CD4-positive, alpha-beta T cell (primary cell): Measurements from ENCODE around the gene SRC. TPM values are rescaled to one million over a fixed set of nuclear protein-coding genes. Genes with fewer than 3 reads are reported as not detected.

Experiments used
- ATAC-seq: fragments of 200-7000 bp; cut with Tn5 transposase; one replicate; pipeline ENCODE4 v1.10.0; 2022; ENCODE audit warnings: mild to moderate bottlenecking; ENCODE audit not compliant: poor library complexity
- CTCF ChIA-PET: fragments of 350-600 bp; sonication (Branson Sonifier 250); formaldehyde crosslinking; loops from one replicate; lab custom pipeline; 2021; ENCODE audit warnings: antibody characterized with exemption, inconsistent platforms; lab: Charles Lee
- POLR2A ChIA-PET: fragments of 350-600 bp; sonication (Branson Sonifier 250); formaldehyde crosslinking; loops from one replicate; lab custom pipeline; 2021; ENCODE audit warnings: antibody characterized with exemption, inconsistent platforms; lab: Charles Lee
- DNase-seq, 14 experiments: peaks; one replicate each; pipeline ENCODE4 v3.0.0-alpha.2; 2013 to 2020; ENCODE audit warnings: mixed read lengths in 2 of 14
- H3K27ac ChIP-seq, 2 donors: one replicate each; pipeline versions ENCODE4 v1.5.1 to v1.7.0; 2013; ENCODE audit warnings: low read length in 2 of 2, low read depth in 1 of 2, mild to moderate bottlenecking in 1 of 2
- H3K27me3 ChIP-seq, 2 experiments: 1 replicate in 1 of 2; 2 replicates in 1 of 2; pipeline versions ENCODE4 v1.6.1 to v1.7.0; 2013; ENCODE audit warnings: low read length in 2 of 2, control low read depth in 1 of 2, mild to moderate bottlenecking in 1 of 2, moderate library complexity in 1 of 2; ENCODE audit not compliant: insufficient read depth in 2 of 2, control insufficient read depth in 1 of 2
- H3K36me3 ChIP-seq: one replicate; pipeline ENCODE4 v1.6.1; 2013; ENCODE audit warnings: low read length, control low read depth; ENCODE audit not compliant: insufficient read depth
- H3K4me1 ChIP-seq: one replicate; pipeline ENCODE4 v1.6.1; 2013; ENCODE audit warnings: low read length, control low read depth; ENCODE audit not compliant: insufficient read depth
- H3K4me3 ChIP-seq: one replicate; pipeline ENCODE4 v1.5.1; 2013; ENCODE audit warnings: mild to moderate bottlenecking, low read length, moderate library complexity
- H3K9me3 ChIP-seq, 2 experiments: 1 replicate in 1 of 2; 2 replicates in 1 of 2; pipeline versions ENCODE4 v1.6.1 to v1.7.0; 2013; ENCODE audit warnings: low read length in 2 of 2, mild to moderate bottlenecking in 2 of 2, control low read depth in 1 of 2, moderate library complexity in 1 of 2; ENCODE audit not compliant: control insufficient read depth in 1 of 2, insufficient read depth in 1 of 2
- H3K27ac Mint-ChIP-seq: one replicate; pipeline ENCODE4 v1.8.0; 2020; ENCODE audit warnings: mixed read lengths
- H3K27me3 Mint-ChIP-seq: one replicate; pipeline ENCODE4 v1.8.0; 2021; ENCODE audit warnings: mixed read lengths
- H3K36me3 Mint-ChIP-seq: one replicate; pipeline ENCODE4 v1.8.0; 2021; ENCODE audit warnings: low read depth, mixed read lengths
- H3K4me1 Mint-ChIP-seq: one replicate; pipeline ENCODE4 v1.8.0; 2021; ENCODE audit warnings: low read depth, mixed read lengths
- H3K4me3 Mint-ChIP-seq: one replicate; pipeline ENCODE4 v1.8.0; 2020; ENCODE audit warnings: mild to moderate bottlenecking, mixed read lengths
- H3K9me3 Mint-ChIP-seq: one replicate; pipeline ENCODE4 v1.8.0; 2020; ENCODE audit warnings: mixed read lengths
- intact Hi-C, 2 experiments: fragments of 100-400 bp; cut with DNase I in 1 of 2; cut with micrococcal nuclease in 1 of 2; formaldehyde crosslinking; loops; one replicate each; pipeline versions ENCODE4 v1.15.1 to v1.9.0; 2023 to 2025; cut with DNase I, micrococcal nuclease
- total RNA-seq, 174 experiments: library from RNA in 2 of 174; stranded (reverse) in 2 of 174; gene quantifications; one replicate each; pipeline ENCODE4 v1.2.3 and lab custom pipeline; 2021 to 2026
- TF ChIP-seq, protein P1 (sequence below): fragments of 200-600 bp; IDR thresholded peaks from one replicate; pipeline ENCODE4 v1.8.0; 2022; ENCODE audit warnings: antibody characterized with exemption, mild to moderate bottlenecking

SRC gene
- total RNA-seq, 2 experiments from 2014 or later: 2.5 to 3.1 TPM

- CTCF ChIA-PET: no interaction called here
- H3K9me3 Mint-ChIP-seq: no peaks in the 10 kb centered on the region
Measured at GRCh38 chr20:37408302-37409193, 62.6 kb downstream of the SRC start.

DNA sequence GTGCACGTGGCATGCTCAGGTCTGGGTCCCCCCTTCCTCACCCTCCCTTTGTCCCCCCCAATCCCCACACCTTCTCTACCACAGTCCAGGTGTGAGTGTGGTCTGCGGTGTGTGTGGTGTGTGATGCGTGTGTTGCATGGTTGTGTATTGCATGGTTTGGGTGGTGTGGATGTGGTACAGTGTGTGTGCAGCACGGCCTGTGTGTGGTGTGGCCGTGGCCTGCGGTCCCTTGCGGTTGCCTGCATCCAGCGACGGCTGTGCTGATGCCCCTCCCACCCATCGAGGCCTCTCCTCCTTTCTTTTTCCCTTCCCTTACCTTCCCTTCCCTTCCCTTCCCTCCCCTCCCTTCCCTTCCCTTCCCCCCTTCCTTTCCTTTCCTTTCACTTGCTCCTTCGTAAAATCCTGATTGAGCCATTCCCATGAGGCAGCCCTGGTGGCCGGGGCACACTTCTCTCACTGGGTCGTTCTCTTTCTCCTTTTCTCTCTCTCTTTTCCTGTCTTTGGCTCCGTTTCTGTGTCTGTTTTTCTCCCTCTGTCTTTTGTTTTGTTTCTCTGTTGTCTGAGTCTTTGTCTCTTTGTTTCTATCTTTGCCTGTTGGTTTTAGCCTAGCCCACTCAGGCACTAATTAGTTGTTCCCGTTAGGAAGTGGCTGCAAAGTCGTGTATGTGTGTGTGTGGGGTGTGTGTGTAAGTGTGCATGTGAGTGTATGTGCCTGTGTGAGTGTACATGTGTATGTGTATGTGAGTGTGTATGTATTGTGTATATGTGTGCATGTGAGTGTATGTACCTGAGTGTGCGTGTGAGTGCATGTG is 65.7 kb downstream of the SRC start:
- Mint-ChIP-seq H3K27me3 (peaks cover 38% of the 10 kb centered on the region), H3K4me1 (peaks cover 16% of the 10 kb centered on the region), H3K36me3 (no peaks in the 10 kb centered on the region), H3K27ac (no peak overlapping the region), H3K9me3 (no peaks in the 10 kb centered on the region), H3K4me3 (no peak overlapping the region)
- intact Hi-C loops: no loop called here
- Histone ChIP-seq H3K27ac (no peak overlapping the region), H3K9me3 (no peaks in the 10 kb centered on the region), H3K4me3 (peak overlapping the region; percentile 46), H3K4me1 (peaks cover 20% of the 10 kb centered on the region), H3K27me3 (peaks cover 4 to 9% of the 10 kb centered on the region in 2 experiments), H3K36me3 (no peaks in the 10 kb centered on the region)
- TF ChIP-seq, protein P1, sequence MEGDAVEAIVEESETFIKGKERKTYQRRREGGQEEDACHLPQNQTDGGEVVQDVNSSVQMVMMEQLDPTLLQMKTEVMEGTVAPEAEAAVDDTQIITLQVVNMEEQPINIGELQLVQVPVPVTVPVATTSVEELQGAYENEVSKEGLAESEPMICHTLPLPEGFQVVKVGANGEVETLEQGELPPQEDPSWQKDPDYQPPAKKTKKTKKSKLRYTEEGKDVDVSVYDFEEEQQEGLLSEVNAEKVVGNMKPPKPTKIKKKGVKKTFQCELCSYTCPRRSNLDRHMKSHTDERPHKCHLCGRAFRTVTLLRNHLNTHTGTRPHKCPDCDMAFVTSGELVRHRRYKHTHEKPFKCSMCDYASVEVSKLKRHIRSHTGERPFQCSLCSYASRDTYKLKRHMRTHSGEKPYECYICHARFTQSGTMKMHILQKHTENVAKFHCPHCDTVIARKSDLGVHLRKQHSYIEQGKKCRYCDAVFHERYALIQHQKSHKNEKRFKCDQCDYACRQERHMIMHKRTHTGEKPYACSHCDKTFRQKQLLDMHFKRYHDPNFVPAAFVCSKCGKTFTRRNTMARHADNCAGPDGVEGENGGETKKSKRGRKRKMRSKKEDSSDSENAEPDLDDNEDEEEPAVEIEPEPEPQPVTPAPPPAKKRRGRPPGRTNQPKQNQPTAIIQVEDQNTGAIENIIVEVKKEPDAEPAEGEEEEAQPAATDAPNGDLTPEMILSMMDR: no peak
- CTCF ChIA-PET: no interaction called here
- POLR2A ChIA-PET: no interaction called here
- ATAC-seq (peak; percentile 11), DNase-seq (peak in 1 of 14 experiments; percentile 3)

More at GRCh38 chr20:37408302-37409193, 62.6 kb downstream of the SRC start:
- no peaks in the 10 kb centered on the region for H3K36me3 ChIP-seq
- H3K27me3 ChIP-seq: peaks cover 4 to 14% of the 10 kb centered on the region in 2 experiments
- no peaks in the 10 kb centered on the region for H3K9me3 ChIP-seq
- intact Hi-C loops: no loop called here
- TF ChIP-seq, protein P1: no peak
- Mint-ChIP-seq H3K36me3 (no peaks in the 10 kb centered on the region), H3K27ac (no peak overlapping the region), H3K4me3 (peak overlapping the region; percentile 8), H3K4me1 (peaks cover 11% of the 10 kb centered on the region), H3K27me3 (peaks cover 45% of the 10 kb centered on the region)
- H3K4me1 ChIP-seq: peaks cover 26% of the 10 kb centered on the region
- H3K4me3 ChIP-seq: no peak overlapping the region
- H3K27ac ChIP-seq: no peak overlapping the region
- DNase-seq (no peak), ATAC-seq (no peak)
- POLR2A ChIA-PET: no interaction called here

DNA sequence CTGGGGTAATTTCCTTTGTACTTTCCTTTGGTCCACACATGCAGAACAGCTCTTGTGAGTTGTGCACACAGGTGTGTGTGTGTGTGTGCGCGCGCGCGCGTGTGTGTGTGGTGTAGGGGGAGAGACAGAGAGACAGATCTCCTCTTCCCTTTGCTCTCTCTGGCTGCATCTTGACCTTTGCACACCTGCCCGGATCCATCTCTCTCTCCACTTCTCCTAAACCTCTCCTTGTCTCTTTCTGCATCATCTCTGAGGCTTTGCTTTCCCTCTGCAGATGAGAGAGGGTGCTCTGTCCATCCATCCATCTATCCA is 67.0 kb downstream of the SRC start:
- H3K4me3 ChIP-seq: no peak overlapping the region
- Mint-ChIP-seq H3K9me3 (no peaks in the 10 kb centered on the region), H3K27me3 (peaks cover 25% of the 10 kb centered on the region), H3K4me1 (peaks cover 10% of the 10 kb centered on the region), H3K36me3 (no peaks in the 10 kb centered on the region), H3K4me3 (no peak overlapping the region), H3K27ac (no peak overlapping the region)
- ChIA-PET CTCF (no interaction called here), POLR2A (no interaction called here)
- H3K27ac ChIP-seq: no peak overlapping the region
- H3K9me3 ChIP-seq: peaks cover 0 to 5% of the 10 kb centered on the region in 2 experiments
- intact Hi-C loops: no loop called here
- peaks cover 20% of the 10 kb centered on the region for H3K4me1 ChIP-seq
- TF ChIP-seq, protein P1: no peak
- no peaks in the 10 kb centered on the region for H3K27me3 ChIP-seq
- no peak for DNase-seq
- no peaks in the 10 kb centered on the region for H3K36me3 ChIP-seq
- no peak for ATAC-seq
